Neural cell (in vitro differentiated cells): ENCODE data around the gene CEMIP2. TPM values are rescaled to one million over a fixed set of nuclear protein-coding genes. Genes with fewer than 3 reads are reported as not detected.

Experiments used
- H2AFZ ChIP-seq: fragments of 200-600, 300-800 bp; sonication (generic), shearing (Covaris generic); 2 replicates; pipeline ENCODE4 v1.6.0; 2014; ENCODE audit warnings: low read depth, mild to moderate bottlenecking, antibody characterized with exemption, low read length, moderate library complexity
- H3F3A ChIP-seq: fragments of 200-600 bp; shearing (Covaris generic); 2 replicates; pipeline ENCODE4 v1.6.1; 2016; ENCODE audit warnings: mild to moderate bottlenecking, moderate library complexity, mixed read lengths, antibody characterized with exemption, low read length; ENCODE audit not compliant: insufficient read depth, poor library complexity, severe bottlenecking
- H3K27ac ChIP-seq: fragments of 200-600, 300-800 bp; sonication (generic), shearing (Covaris generic); 2 replicates; pipeline ENCODE4 v1.5.1; 2014; ENCODE audit warnings: mild to moderate bottlenecking, low read length, moderate library complexity
- H3K27me3 ChIP-seq: fragments of 300-800, 200-600 bp; sonication (generic), shearing (Covaris generic); 2 replicates; pipeline ENCODE4 v1.6.0; 2014; ENCODE audit warnings: mild to moderate bottlenecking, low read depth, low read length, moderate library complexity; ENCODE audit not compliant: insufficient read depth
- H3K36me3 ChIP-seq: fragments of 300-800, 200-600 bp; sonication (generic), shearing (Covaris generic); 2 replicates; pipeline ENCODE4 v1.5.1; 2014; ENCODE audit warnings: mild to moderate bottlenecking, antibody characterized with exemption, low read length, moderate library complexity; ENCODE audit not compliant: insufficient read depth
- H3K4me2 ChIP-seq: fragments of 300-800, 200-600 bp; sonication (generic), shearing (Covaris generic); 2 replicates; pipeline ENCODE4 v1.6.0; 2014; ENCODE audit warnings: mild to moderate bottlenecking, low read length
- H3K4me3 ChIP-seq: fragments of 300-800, 200-600 bp; sonication (generic), shearing (Covaris generic); 2 replicates; pipeline ENCODE4 v1.5.1; 2014; ENCODE audit warnings: mild to moderate bottlenecking, low read length, moderate library complexity
- H3K79me2 ChIP-seq: fragments of 200-600 bp; shearing (Covaris generic); replicated peaks from 2 replicates; pipeline ENCODE4 v1.6.0; 2014; ENCODE audit warnings: mild to moderate bottlenecking, low read length, moderate library complexity; ENCODE audit not compliant: insufficient read depth
- H3K9ac ChIP-seq: fragments of 300-800, 200-600 bp; sonication (generic), shearing (Covaris generic); 2 replicates; pipeline ENCODE4 v1.6.1; 2016; ENCODE audit warnings: mild to moderate bottlenecking, low read length, mixed read lengths
- H3K9me2 ChIP-seq: fragments of 200-600 bp; shearing (Covaris generic); 2 replicates; pipeline ENCODE4 v1.6.1; 2016; ENCODE audit warnings: mild to moderate bottlenecking, low read length, mixed read lengths; ENCODE audit not compliant: insufficient read depth
- H3K9me3 ChIP-seq: fragments of 200-600, 300-800 bp; sonication (generic), shearing (Covaris generic); 2 replicates; pipeline ENCODE4 v1.6.1; 2016; ENCODE audit warnings: mild to moderate bottlenecking, mixed run types, low read length, moderate library complexity, mixed read lengths
- H4K20me1 ChIP-seq: fragments of 200-600 bp; shearing (Covaris generic); 2 replicates; pipeline ENCODE4 v1.6.1; 2016; ENCODE audit warnings: mild to moderate bottlenecking, mixed run types; ENCODE audit not compliant: insufficient read depth
- CTCF ChIP-seq: fragments of 450-650 bp; IDR thresholded peaks from 2 replicates; pipeline ENCODE4 v1.5.1; 2014; ENCODE audit warnings: antibody characterized with exemption, mild to moderate bottlenecking, moderate library complexity; ENCODE audit not compliant: poor library complexity, severe bottlenecking
- EP300 ChIP-seq: fragments of 450-650 bp; conservative IDR thresholded peaks from 2 replicates; pipeline ENCODE4 v1.6.1; 2014; ENCODE audit warnings: antibody characterized with exemption, mild to moderate bottlenecking, moderate library complexity; ENCODE audit not compliant: poor library complexity, severe bottlenecking
- EZH2 ChIP-seq: fragments of 200-600, 300-800 bp; shearing (Covaris generic), sonication (generic); IDR thresholded peaks from 2 replicates; pipeline ENCODE4 v1.6.1; 2014; ENCODE audit warnings: antibody characterized with exemption, low read length, borderline replicate concordance, mild to moderate bottlenecking; ENCODE audit not compliant: insufficient read depth, poor library complexity, severe bottlenecking
- MXI1 ChIP-seq: fragments of 450-650 bp; conservative IDR thresholded peaks from 2 replicates; pipeline ENCODE4 v1.6.1; 2014; ENCODE audit warnings: antibody characterized with exemption, mild to moderate bottlenecking; ENCODE audit not compliant: poor library complexity, severe bottlenecking
- POLR2AphosphoS5 ChIP-seq: IDR thresholded peaks from 2 replicates; pipeline ENCODE4 v1.6.1; 2012
- RAD21 ChIP-seq: fragments of 450-650 bp; conservative IDR thresholded peaks from 2 replicates; pipeline ENCODE4 v1.6.1; 2014; ENCODE audit warnings: antibody characterized with exemption, mild to moderate bottlenecking, moderate library complexity
- SMC3 ChIP-seq: fragments of 450-650 bp; conservative IDR thresholded peaks from 2 replicates; pipeline ENCODE4 v1.6.1; 2014; ENCODE audit warnings: antibody characterized with exemption, mild to moderate bottlenecking, moderate library complexity; ENCODE audit not compliant: poor library complexity
- TAF1 ChIP-seq: IDR thresholded peaks from 2 replicates; pipeline ENCODE4 v1.6.1; 2012; ENCODE audit warnings: low read depth
- polyA plus RNA-seq: library from polyadenylated mRNA; depleted of rRNA; stranded (reverse); fragments of >200 nt; gene quantifications from 2 replicates; pipeline ENCODE4 v1.2.3, GENCODE V29; 2014
- TF ChIP-seq, protein P1 (sequence below): IDR thresholded peaks from 2 replicates; pipeline ENCODE4 v1.6.1; 2012; ENCODE audit warnings: borderline replicate concordance

CEMIP2 gene
- polyA plus RNA-seq, 1 donor from 2014 or later: 11.3 TPM

DNA sequence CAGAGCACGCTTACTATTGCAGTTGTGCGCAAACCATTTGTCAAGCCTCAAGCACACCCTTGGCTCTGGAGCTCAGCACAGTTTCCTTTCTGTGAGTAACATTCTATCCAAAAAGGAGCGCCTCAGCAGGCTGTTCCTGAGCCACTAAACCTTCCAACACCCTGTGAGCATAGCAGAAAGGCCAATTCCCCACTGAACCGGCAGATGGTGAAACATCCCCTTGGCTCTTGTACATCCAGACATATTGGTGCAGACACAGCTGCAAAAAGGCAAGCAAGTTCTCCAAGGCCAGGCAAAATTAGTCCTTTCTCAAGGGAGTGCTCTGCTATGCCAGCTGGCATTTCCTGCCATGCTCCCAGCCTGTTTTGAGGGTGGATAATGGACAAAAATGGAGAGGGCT lies 44.1 kb upstream of the CEMIP2 start:
- TF ChIP-seq TAF1 (no peak), SMC3 (no peak), EZH2 (no peak), EP300 (no peak), RAD21 (no peak), CTCF (no peak), POLR2AphosphoS5 (no peak), MXI1 (no peak)
- TF ChIP-seq, protein P1, sequence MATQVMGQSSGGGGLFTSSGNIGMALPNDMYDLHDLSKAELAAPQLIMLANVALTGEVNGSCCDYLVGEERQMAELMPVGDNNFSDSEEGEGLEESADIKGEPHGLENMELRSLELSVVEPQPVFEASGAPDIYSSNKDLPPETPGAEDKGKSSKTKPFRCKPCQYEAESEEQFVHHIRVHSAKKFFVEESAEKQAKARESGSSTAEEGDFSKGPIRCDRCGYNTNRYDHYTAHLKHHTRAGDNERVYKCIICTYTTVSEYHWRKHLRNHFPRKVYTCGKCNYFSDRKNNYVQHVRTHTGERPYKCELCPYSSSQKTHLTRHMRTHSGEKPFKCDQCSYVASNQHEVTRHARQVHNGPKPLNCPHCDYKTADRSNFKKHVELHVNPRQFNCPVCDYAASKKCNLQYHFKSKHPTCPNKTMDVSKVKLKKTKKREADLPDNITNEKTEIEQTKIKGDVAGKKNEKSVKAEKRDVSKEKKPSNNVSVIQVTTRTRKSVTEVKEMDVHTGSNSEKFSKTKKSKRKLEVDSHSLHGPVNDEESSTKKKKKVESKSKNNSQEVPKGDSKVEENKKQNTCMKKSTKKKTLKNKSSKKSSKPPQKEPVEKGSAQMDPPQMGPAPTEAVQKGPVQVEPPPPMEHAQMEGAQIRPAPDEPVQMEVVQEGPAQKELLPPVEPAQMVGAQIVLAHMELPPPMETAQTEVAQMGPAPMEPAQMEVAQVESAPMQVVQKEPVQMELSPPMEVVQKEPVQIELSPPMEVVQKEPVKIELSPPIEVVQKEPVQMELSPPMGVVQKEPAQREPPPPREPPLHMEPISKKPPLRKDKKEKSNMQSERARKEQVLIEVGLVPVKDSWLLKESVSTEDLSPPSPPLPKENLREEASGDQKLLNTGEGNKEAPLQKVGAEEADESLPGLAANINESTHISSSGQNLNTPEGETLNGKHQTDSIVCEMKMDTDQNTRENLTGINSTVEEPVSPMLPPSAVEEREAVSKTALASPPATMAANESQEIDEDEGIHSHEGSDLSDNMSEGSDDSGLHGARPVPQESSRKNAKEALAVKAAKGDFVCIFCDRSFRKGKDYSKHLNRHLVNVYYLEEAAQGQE: no peak
- H3K4me3 ChIP-seq: no peak overlapping the region
- no peak overlapping the region for H3K27ac ChIP-seq
- H3K4me2 ChIP-seq: no peak overlapping the region
- H3K9ac ChIP-seq: no peak overlapping the region
- H3K9me3 ChIP-seq: no peaks in the 10 kb centered on the region
- no peaks in the 10 kb centered on the region for H3K27me3 ChIP-seq
- H3K9me2 ChIP-seq: no peaks in the 10 kb centered on the region
- no peaks in the 10 kb centered on the region for H3F3A ChIP-seq
- H3K36me3 ChIP-seq: no peaks in the 10 kb centered on the region
- no peak overlapping the region for H2AFZ ChIP-seq
- no peaks in the 10 kb centered on the region for H3K79me2 ChIP-seq
- H4K20me1 ChIP-seq: no peaks in the 10 kb centered on the region

- Histone ChIP-seq H3F3A (no peaks in the 10 kb centered on the region), H3K9me3 (no peaks in the 10 kb centered on the region), H3K27ac (no peak overlapping the region), H3K4me3 (no peak overlapping the region), H3K36me3 (no peaks in the 10 kb centered on the region), H3K27me3 (no peaks in the 10 kb centered on the region), H3K4me2 (no peak overlapping the region), H3K79me2 (no peaks in the 10 kb centered on the region), H3K9ac (no peak overlapping the region), H4K20me1 (no peaks in the 10 kb centered on the region), H3K9me2 (no peaks in the 10 kb centered on the region), H2AFZ (no peak overlapping the region)
- TF ChIP-seq CTCF: no peak
- no peak for TF ChIP-seq SMC3
- TF ChIP-seq EP300: no peak
- no peak for TF ChIP-seq MXI1
- TF ChIP-seq POLR2AphosphoS5: no peak
- no peak for TF ChIP-seq EZH2
- no peak for TF ChIP-seq TAF1
- no peak for TF ChIP-seq RAD21
- TF ChIP-seq, protein P1: no peak
These were observed 39.8 kb upstream of the CEMIP2 start for GRCh38 chr9:71808068-71808467.
